ENCODE data around the gene BAHCC1. TPM values are rescaled to one million over a fixed set of nuclear protein-coding genes. Genes with fewer than 3 reads are reported as not detected.

Gene BAHCC1
- total and polyA plus RNA-seq, 10 of the 15 experiments (the other 5 are each of a cell fraction or from before 2014, with no cell fraction given), result 0.03 to 0.14 (median 0.11) TPM; not detected in 6

DNA sequence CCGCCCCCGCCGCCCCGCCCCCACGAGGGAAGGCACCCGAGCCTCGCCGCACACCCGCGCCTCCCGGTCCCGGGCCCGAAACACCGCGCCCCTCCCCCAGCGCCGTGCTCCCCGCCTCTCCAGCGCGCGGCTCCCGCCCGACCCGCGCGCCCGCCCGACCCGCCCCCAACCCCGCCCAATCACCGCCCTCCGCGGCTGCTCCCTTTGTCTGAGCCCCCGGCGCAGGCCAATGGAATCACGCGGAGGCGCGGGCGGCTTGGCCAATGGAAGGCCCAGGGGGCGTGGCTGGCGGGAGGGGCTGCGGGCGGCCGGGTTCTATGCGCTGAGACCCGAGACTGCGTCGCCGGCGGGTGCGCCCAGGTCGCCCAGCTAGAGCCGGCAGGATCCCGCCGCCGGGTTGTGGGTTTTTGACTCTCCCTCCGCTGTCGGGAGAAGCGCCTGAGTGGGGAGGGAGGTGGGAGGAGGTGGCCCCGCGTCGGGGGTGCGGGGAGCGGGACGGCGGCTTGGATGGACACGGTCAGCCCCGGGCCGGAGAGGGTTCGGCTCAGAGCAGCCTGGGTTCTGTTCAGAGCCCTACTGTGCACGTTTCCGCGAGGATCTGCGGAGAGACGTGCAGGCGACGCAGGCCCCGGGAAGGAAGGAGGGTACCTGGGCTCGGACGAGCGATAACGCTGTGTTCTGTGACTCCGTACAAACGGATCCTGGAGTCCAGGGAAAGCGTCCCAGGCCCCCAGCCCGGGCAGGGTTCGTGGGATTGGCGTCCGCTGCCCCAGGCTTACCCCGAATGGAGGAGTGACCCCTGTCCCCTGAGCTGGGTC lies 49.0 kb upstream of the BAHCC1 start (continued):
- TF ChIP-seq CTCF (IDR thresholded peaks at IDR 0.05 in 2 of 3, conservative IDR thresholded peaks at IDR 0.05 in 1 of 3; ENCODE audit: control insufficient read depth in 2 of 3, extremely low read depth in 1 of 3, insufficient read depth in 1 of 3, low read depth in 3 of 3, low read length in 3 of 3), result no peak
- TF ChIP-seq MEF2A (IDR thresholded peaks at IDR 0.05; ENCODE audit: insufficient read depth, low read depth, low read length), result no peak
- TF ChIP-seq HDAC2 (IDR thresholded peaks at IDR 0.05), result no peak
- 0 out of 2 replicates have a peak, but pooled peaks have one; percentile 24 for TF ChIP-seq TAF1 (IDR thresholded peaks at IDR 0.05; ENCODE audit: borderline replicate concordance, low read depth, low read length)
- no peak for TF ChIP-seq CHD4 (IDR thresholded peaks at IDR 0.05)

DNA sequence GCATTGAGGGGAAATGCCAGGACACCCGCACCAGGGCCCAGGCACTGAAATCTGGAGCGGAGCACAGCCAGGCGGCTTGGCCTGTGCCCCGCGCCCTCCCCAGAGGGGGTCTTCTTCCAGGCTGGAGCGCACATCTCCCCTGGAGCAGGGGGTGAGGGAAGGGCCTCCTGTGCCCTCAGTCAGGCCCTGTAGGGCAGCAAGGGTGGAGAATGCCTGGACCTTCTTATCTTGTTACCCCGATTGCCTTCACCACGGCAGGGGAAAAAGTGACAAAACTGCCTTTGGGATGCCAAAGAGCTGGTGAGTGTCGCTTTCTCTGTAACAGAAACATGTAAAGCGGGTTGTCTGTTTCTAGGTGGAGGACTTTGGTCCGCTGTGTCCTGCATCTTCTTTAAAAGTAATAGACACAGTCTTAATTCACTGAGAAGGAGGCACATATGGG lies 48.3 kb upstream of the BAHCC1 start:
- in situ Hi-C loops (cut with MboI) (no loop called here), intact Hi-C loops (cut with micrococcal nuclease; ENCODE audit: unreplicated experiment) (no loop called here)
- no peak overlapping the region for H3K4me3 ChIP-seq
- WGBS (ENCODE audit: insufficient coverage, insufficient replicate concordance, low lambda C conversion rate, missing lambda C conversion rate), result 75% methylated on average over 11 of the region's 11 CpGs
- ChIA-PET CTCF (no interaction called here), SMC1A (ENCODE audit: uncharacterized antibody, unreplicated experiment) (no interaction called here), RAD21 (ENCODE audit: unreplicated experiment) (no interaction called here), POLR2A (interaction anchor here (1.0 kb wide), 1 partner anchor 17 kb away, joined by 3 read pairs; no protein-coding TSS in a partner anchor)
- H3K36me3 ChIP-seq (ENCODE audit: control insufficient read depth in 2 of 2, insufficient read depth in 2 of 2, low read length in 1 of 2), result no peaks in the 10 kb centered on the region
- H3K79me2 ChIP-seq (ENCODE audit: control insufficient read depth, insufficient read depth, low read length), result peaks cover 21% of the 10 kb centered on the region
- H3K9me3 ChIP-seq (replicated peaks; ENCODE audit: control insufficient read depth, insufficient read depth, low read length), result no peaks in the 10 kb centered on the region; the same call in 2 of the 3 replicates
- no peak overlapping the region for H3K9ac ChIP-seq (ENCODE audit: control insufficient read depth, insufficient read depth, low read length)
- FAIRE-seq (no peak), ATAC-seq (no peak), DNase-seq (ENCODE audit: low read depth, low spot score) (no peak)
- H2AFZ ChIP-seq (ENCODE audit: control insufficient read depth, low read depth, low read length), result no peak overlapping the region
- BruUV-seq (replicated peaks), result no TSS peak
- H3K27me3 ChIP-seq (replicated peaks in 1 of 2; ENCODE audit: control insufficient read depth in 2 of 2, insufficient read depth in 2 of 2, low read length in 1 of 2), result no peaks in the 10 kb centered on the region
- no peaks in the 10 kb centered on the region for H4K20me1 ChIP-seq (ENCODE audit: control insufficient read depth, insufficient read depth)
- TF ChIP-seq, protein P1, sequence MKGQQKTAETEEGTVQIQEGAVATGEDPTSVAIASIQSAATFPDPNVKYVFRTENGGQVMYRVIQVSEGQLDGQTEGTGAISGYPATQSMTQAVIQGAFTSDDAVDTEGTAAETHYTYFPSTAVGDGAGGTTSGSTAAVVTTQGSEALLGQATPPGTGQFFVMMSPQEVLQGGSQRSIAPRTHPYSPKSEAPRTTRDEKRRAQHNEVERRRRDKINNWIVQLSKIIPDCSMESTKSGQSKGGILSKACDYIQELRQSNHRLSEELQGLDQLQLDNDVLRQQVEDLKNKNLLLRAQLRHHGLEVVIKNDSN (IDR thresholded peaks at IDR 0.05; ENCODE audit: borderline replicate concordance, extremely low read length, insufficient read depth, low read depth, low read length), result no peak
- TF ChIP-seq RCOR1 (conservative IDR thresholded peaks at IDR 0.05; ENCODE audit: low read depth, low read length) (no peak), TBL1XR1 (IDR thresholded peaks at IDR 0.05; ENCODE audit: low read depth, low read length) (no peak), CHD2 (IDR thresholded peaks at IDR 0.05; ENCODE audit: borderline replicate concordance, low read depth, low read length) (no peak)
- no peaks in the 10 kb centered on the region for H3K4me1 ChIP-seq (ENCODE audit: control insufficient read depth, insufficient read depth, low read length)
- no peak overlapping the region for H3K4me2 ChIP-seq (ENCODE audit: control insufficient read depth, insufficient read depth)
- H3K27ac ChIP-seq (ENCODE audit: control insufficient read depth, insufficient read depth), result no peak overlapping the region
